GM12878 (cell line): Measurements from ENCODE around the gene WIPF1. TPM values are rescaled to one million over a fixed set of nuclear protein-coding genes. Genes with fewer than 3 reads are reported as not detected.

Experiments used
- ATAC-seq: fragments of 200-7000 bp; cut with Tn5 transposase; 3 replicates; pipeline ENCODE4 v1.9.1; 2020; ENCODE audit warnings: mild to moderate bottlenecking, moderate library complexity
- BruUV-seq: library from RNA; stranded (reverse); fragments of 400-500 nt; replicated peaks from 2 replicates; lab custom pipeline; 2021; lab: Mats Ljungman, UMichigan
- CTCF ChIA-PET: fragments of 300-600 bp; sonication (Branson Sonifier 250); formaldehyde crosslinking; extraction: SDS; loops from one replicate; lab custom pipeline; 2021; ENCODE audit warnings: inconsistent platforms; lab: Yijun Ruan, JAX
- POLR2A ChIA-PET: fragments of 350-600 bp; formaldehyde crosslinking; extraction: SDS; loops from one replicate; lab custom pipeline; 2021; ENCODE audit warnings: inconsistent platforms; lab: Charles Lee
- RAD21 ChIA-PET: fragments of 300-600 bp; sonication (Branson Sonifier 250); formaldehyde crosslinking; loops from one replicate; lab custom pipeline; 2023; ENCODE audit warnings: antibody characterized with exemption; ENCODE audit not compliant: unreplicated experiment; lab: Charles Lee
- SMC1A ChIA-PET: fragments of 300-600 bp; sonication (Branson Sonifier 250); formaldehyde crosslinking; loops from one replicate; lab custom pipeline; 2023; ENCODE audit not compliant: unreplicated experiment, uncharacterized antibody; lab: Charles Lee
- DNase-seq: peaks from one replicate; pipeline ENCODE4 v3.0.0-alpha.2; 2011; ENCODE audit warnings: low read depth, low spot score
- FAIRE-seq: peaks from 3 replicates; lab custom pipeline; 2011; peaks lifted over from hg19 to GRCh38; lab: Jason Lieb, UNC
- H2AFZ ChIP-seq: 2 replicates; pipeline ENCODE4 v1.6.0; 2011; ENCODE audit warnings: low read depth, low read length, control low read depth; ENCODE audit not compliant: control insufficient read depth
- H3K27ac ChIP-seq: 2 replicates; pipeline ENCODE4 v1.5.1; 2011; ENCODE audit warnings: control low read depth; ENCODE audit not compliant: control insufficient read depth, insufficient read depth
- H3K27me3 ChIP-seq, 2 experiments: replicated peaks in 1 of 2; 2 replicates each; pipeline versions ENCODE4 v1.6.0 to v1.6.1; 2011; ENCODE audit warnings: low read length in 1 of 2; ENCODE audit not compliant: control insufficient read depth in 2 of 2, insufficient read depth in 2 of 2
- H3K36me3 ChIP-seq, 2 experiments: 2 replicates each; pipeline ENCODE4 v1.5.1; 2011; ENCODE audit warnings: low read length in 1 of 2; ENCODE audit not compliant: control insufficient read depth in 2 of 2, insufficient read depth in 2 of 2
- H3K4me1 ChIP-seq: 2 replicates; pipeline ENCODE4 v1.6.1; 2011; ENCODE audit warnings: mild to moderate bottlenecking, low read length, moderate library complexity, mixed read lengths; ENCODE audit not compliant: control insufficient read depth, insufficient read depth
- H3K4me2 ChIP-seq: 2 replicates; pipeline ENCODE4 v1.6.0; 2011; ENCODE audit warnings: control low read depth; ENCODE audit not compliant: control insufficient read depth, insufficient read depth
- H3K4me3 ChIP-seq: fragments of 200-600 bp; sonication (generic); 2 replicates; pipeline ENCODE4 v1.5.1; 2016
- H3K79me2 ChIP-seq: 2 replicates; pipeline ENCODE4 v1.6.0; 2011; ENCODE audit warnings: low read length; ENCODE audit not compliant: control insufficient read depth, insufficient read depth
- H3K9ac ChIP-seq: 2 replicates; pipeline ENCODE4 v1.8.0; 2011; ENCODE audit warnings: low read length, control low read depth, mixed read lengths; ENCODE audit not compliant: control insufficient read depth, insufficient read depth
- H3K9me3 ChIP-seq: replicated peaks from 3 replicates; pipeline ENCODE4 v1.5.1; 2011; ENCODE audit warnings: mild to moderate bottlenecking, low read length; ENCODE audit not compliant: control insufficient read depth, insufficient read depth
- H4K20me1 ChIP-seq: 2 replicates; pipeline ENCODE4 v1.6.0; 2011; ENCODE audit not compliant: control insufficient read depth, insufficient read depth
- ATF7 ChIP-seq: fragments of 450-650 bp; IDR thresholded peaks from 2 replicates; pipeline ENCODE4 v1.6.1; 2016; ENCODE audit warnings: low read depth, mild to moderate bottlenecking
- FOXK2 ChIP-seq: fragments of 450-650 bp; IDR thresholded peaks from 2 replicates; pipeline ENCODE4 v1.6.1; 2017; ENCODE audit warnings: mild to moderate bottlenecking, moderate library complexity
- GATAD2B ChIP-seq: fragments of 450-650 bp; conservative IDR thresholded peaks from 2 replicates; pipeline ENCODE4 v1.6.1; 2017; ENCODE audit warnings: low read depth, mild to moderate bottlenecking, moderate library complexity
- JUND ChIP-seq: IDR thresholded peaks from 2 replicates; pipeline ENCODE4 v1.6.1; 2012; ENCODE audit warnings: low read depth, mild to moderate bottlenecking, low read length, improper control_type of control experiment, moderate library complexity
- KAT2A ChIP-seq: conservative IDR thresholded peaks from 2 replicates; pipeline ENCODE4 v1.6.1; 2011; ENCODE audit warnings: low read depth, low read length; ENCODE audit not compliant: control insufficient read depth
- POLR2AphosphoS5 ChIP-seq: IDR thresholded peaks from 2 replicates; pipeline ENCODE4 v1.6.1; 2011; ENCODE audit warnings: mild to moderate bottlenecking, low read length, inconsistent platforms
- ZNF24 ChIP-seq: fragments of 450-650 bp; IDR thresholded peaks from 2 replicates; pipeline ENCODE4 v1.6.1; 2017; ENCODE audit warnings: antibody characterized with exemption, mild to moderate bottlenecking
- WGBS: methylation state at CpG from one replicate; pipeline ENCODE4 v1.1.6; 2016; ENCODE audit warnings: low lambda C conversion rate; ENCODE audit not compliant: insufficient replicate concordance, insufficient coverage; ENCODE audit errors: missing lambda C conversion rate; 5-methylcytosine and 5-hydroxymethylcytosine counted together
- in situ Hi-C: fragments of 300-500 bp; cut with MboI; formaldehyde crosslinking; loops from 9 replicates; pipeline ENCODE4 v1.14.3; 2018; ENCODE audit warnings: mixed read lengths
- intact Hi-C: fragments of 100-400 bp; cut with micrococcal nuclease; formaldehyde crosslinking; loops from one replicate; pipeline ENCODE4 v1.14.2; 2022; ENCODE audit not compliant: unreplicated experiment
- polyA plus RNA-seq, 11 experiments: library from polyadenylated mRNA; depleted of rRNA in 4 of 11; unstranded in 6 of 11; stranded (reverse) in 5 of 11; fragments of >200 nt; fragmentation: Nextera tagmentation in 4 of 11; fragmentation: Illumina TruSeq in 1 of 11; extraction: Ambion mirVana in 4 of 11; extraction: Trizol in 1 of 11; gene quantifications; 1 replicate in 1 of 11; 2 replicates in 10 of 11; pipeline versions ENCODE4 v1.2.1 to v1.2.3, GENCODE V29; 2011 to 2016; ENCODE audit warnings: inconsistent platforms in 2 of 11, missing spikeins in 2 of 11, low read depth in 1 of 11
- total RNA-seq, 4 experiments: library from RNA; depleted of rRNA in 3 of 4; stranded (reverse); fragments of >200 nt in 3 of 4; fragmentation: Illumina TruSeq in 1 of 4; extraction: Trizol in 1 of 4; gene quantifications; 2 replicates each; pipeline versions ENCODE4 v1.2.1 to v1.2.3, GENCODE V29; 2013 to 2021
- TF ChIP-seq, protein P1 (sequence below): fragments of 450-650 bp; IDR thresholded peaks from 2 replicates; pipeline ENCODE4 v1.6.1; 2016; ENCODE audit warnings: mild to moderate bottlenecking
- TF ChIP-seq, protein P2 (sequence below): fragments of 450-650 bp; IDR thresholded peaks from 2 replicates; pipeline ENCODE4 v1.6.1; 2016; ENCODE audit warnings: mild to moderate bottlenecking, moderate library complexity, borderline replicate concordance
- TF ChIP-seq, protein P3 (sequence below), 3 experiments: IDR thresholded peaks in 2 of 3; conservative IDR thresholded peaks in 1 of 3; 2 replicates each; pipeline ENCODE4 v1.5.1; 2011; ENCODE audit warnings: low read depth in 3 of 3, low read length in 3 of 3, mild to moderate bottlenecking in 3 of 3, control low read depth in 2 of 3, moderate library complexity in 2 of 3, inconsistent platforms in 1 of 3, mixed read lengths in 1 of 3; ENCODE audit not compliant: control insufficient read depth in 2 of 3, insufficient read depth in 1 of 3; ENCODE audit errors: extremely low read depth in 1 of 3

The WIPF1 gene
- total and polyA plus RNA-seq, 10 of the 15 experiments (the other 5 are each of a cell fraction or from before 2014, with no cell fraction given) = 23.1 to 188 (median 68.9) TPM

DNA sequence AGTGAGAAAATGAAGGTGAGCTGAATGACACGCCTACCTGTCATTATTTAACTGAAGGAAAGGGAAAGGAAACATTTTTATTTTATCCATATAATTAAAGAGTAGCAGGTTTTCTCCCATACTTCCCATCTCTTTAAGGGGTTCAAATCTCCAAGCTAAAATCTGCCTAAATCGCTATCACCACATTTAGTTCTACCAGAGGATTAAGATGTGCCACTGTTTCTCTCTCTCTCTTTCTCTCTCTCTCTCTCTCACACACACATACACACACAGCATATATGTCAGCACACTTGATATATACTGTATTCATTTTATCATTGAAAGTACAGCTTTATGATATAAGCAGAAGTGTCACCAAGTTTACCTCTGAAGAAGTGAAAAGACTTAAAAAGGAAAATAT lies 3.1 kb downstream of the WIPF1 start (continued):
- TF ChIP-seq, protein P1, sequence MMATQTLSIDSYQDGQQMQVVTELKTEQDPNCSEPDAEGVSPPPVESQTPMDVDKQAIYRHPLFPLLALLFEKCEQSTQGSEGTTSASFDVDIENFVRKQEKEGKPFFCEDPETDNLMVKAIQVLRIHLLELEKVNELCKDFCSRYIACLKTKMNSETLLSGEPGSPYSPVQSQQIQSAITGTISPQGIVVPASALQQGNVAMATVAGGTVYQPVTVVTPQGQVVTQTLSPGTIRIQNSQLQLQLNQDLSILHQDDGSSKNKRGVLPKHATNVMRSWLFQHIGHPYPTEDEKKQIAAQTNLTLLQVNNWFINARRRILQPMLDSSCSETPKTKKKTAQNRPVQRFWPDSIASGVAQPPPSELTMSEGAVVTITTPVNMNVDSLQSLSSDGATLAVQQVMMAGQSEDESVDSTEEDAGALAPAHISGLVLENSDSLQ = 0 out of 2 replicates have a peak, but pooled peaks have one; percentile 9

DNA sequence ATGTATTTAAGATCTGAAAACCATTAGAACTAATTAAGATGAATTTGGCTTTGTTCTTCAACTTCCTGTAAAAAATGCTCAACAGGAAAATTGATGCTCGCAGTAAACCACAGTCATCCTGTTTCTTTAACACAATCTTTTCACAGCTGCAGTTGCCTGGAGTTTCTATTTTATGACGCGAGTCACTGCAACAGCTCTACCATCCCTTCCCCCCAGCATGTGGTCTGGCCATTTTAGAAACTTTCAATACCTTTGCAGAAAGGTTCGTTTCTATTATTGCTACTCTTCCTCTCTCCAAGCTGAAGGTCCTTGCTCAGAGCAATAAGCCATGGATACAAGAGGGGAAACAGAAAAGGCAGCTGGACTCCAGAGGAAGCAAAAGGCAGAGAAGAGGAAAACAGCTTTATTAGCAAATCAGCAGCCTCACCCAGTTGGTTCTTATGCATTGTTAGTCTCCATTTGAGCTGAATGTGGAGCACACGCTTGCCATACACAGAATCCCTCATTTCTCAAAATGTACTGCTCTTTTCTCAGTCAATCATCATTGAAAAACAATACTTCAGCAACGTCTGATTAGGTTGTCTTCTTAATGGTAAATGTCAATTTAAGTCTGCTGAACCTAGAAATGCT lies 3.9 kb downstream of the WIPF1 start:
- peak; percentile 90 for DNase-seq
- RAD21 ChIA-PET = interaction anchor here (0.8 to 19.4 kb wide), 9 partner anchors 14 to 130 kb away, joined by 3 to 294 read pairs (median 15); partner anchors contain the start of gene GPR155
- FAIRE-seq = peak; percentile 85
- TF ChIP-seq ZNF24 (peak; percentile 40; the same call in 1 of the 2 replicates), ATF7 (peak; percentile 90), KAT2A (no peak), FOXK2 (no peak), JUND (no peak), POLR2AphosphoS5 (peak; percentile 97), GATAD2B (0 out of 2 replicates have a peak, but pooled peaks have one; percentile 53)
- TF ChIP-seq, protein P2, sequence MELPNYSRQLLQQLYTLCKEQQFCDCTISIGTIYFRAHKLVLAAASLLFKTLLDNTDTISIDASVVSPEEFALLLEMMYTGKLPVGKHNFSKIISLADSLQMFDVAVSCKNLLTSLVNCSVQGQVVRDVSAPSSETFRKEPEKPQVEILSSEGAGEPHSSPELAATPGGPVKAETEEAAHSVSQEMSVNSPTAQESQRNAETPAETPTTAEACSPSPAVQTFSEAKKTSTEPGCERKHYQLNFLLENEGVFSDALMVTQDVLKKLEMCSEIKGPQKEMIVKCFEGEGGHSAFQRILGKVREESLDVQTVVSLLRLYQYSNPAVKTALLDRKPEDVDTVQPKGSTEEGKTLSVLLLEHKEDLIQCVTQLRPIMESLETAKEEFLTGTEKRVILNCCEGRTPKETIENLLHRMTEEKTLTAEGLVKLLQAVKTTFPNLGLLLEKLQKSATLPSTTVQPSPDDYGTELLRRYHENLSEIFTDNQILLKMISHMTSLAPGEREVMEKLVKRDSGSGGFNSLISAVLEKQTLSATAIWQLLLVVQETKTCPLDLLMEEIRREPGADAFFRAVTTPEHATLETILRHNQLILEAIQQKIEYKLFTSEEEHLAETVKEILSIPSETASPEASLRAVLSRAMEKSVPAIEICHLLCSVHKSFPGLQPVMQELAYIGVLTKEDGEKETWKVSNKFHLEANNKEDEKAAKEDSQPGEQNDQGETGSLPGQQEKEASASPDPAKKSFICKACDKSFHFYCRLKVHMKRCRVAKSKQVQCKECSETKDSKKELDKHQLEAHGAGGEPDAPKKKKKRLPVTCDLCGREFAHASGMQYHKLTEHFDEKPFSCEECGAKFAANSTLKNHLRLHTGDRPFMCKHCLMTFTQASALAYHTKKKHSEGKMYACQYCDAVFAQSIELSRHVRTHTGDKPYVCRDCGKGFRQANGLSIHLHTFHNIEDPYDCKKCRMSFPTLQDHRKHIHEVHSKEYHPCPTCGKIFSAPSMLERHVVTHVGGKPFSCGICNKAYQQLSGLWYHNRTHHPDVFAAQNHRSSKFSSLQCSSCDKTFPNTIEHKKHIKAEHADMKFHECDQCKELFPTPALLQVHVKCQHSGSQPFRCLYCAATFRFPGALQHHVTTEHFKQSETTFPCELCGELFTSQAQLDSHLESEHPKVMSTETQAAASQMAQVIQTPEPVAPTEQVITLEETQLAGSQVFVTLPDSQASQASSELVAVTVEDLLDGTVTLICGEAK = peak; percentile 28; the same call in 1 of the 2 replicates
- TF ChIP-seq, protein P3, sequence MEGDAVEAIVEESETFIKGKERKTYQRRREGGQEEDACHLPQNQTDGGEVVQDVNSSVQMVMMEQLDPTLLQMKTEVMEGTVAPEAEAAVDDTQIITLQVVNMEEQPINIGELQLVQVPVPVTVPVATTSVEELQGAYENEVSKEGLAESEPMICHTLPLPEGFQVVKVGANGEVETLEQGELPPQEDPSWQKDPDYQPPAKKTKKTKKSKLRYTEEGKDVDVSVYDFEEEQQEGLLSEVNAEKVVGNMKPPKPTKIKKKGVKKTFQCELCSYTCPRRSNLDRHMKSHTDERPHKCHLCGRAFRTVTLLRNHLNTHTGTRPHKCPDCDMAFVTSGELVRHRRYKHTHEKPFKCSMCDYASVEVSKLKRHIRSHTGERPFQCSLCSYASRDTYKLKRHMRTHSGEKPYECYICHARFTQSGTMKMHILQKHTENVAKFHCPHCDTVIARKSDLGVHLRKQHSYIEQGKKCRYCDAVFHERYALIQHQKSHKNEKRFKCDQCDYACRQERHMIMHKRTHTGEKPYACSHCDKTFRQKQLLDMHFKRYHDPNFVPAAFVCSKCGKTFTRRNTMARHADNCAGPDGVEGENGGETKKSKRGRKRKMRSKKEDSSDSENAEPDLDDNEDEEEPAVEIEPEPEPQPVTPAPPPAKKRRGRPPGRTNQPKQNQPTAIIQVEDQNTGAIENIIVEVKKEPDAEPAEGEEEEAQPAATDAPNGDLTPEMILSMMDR (IDR thresholded peaks at IDR 0.05 in 2 of 3, conservative IDR thresholded peaks at IDR 0.05 in 1 of 3; ENCODE audit: control insufficient read depth in 2 of 3, extremely low read depth in 1 of 3, insufficient read depth in 1 of 3, low read depth in 3 of 3, low read length in 3 of 3) = no peak

More for the DNA sequence above, 3.9 kb downstream of the WIPF1 start:
- ChIA-PET POLR2A (interaction anchor here (0.7 to 11.7 kb wide), 9 partner anchors 10 to 345 kb away, joined by 3 to 246 read pairs (median 10); partner anchors contain the start of gene GPR155), CTCF (interaction anchor here (0.9 to 31.2 kb wide), 13 partner anchors 10 to 130 kb away, joined by 3 to 534 read pairs (median 6); partner anchors contain the start of gene GPR155), SMC1A (interaction anchor here (0.7 to 31.8 kb wide), 11 partner anchors 12 to 104 kb away, joined by 3 to 537 read pairs (median 19); partner anchors contain the start of gene WIPF1)
- Histone ChIP-seq H3K27ac (peak overlapping the region; percentile 95), H2AFZ (no peak overlapping the region), H3K27me3 (no peaks in the 10 kb centered on the region), H3K79me2 (peaks cover 99% of the 10 kb centered on the region), H3K36me3 (peaks cover 4 to 6% of the 10 kb centered on the region in 2 experiments), H3K4me1 (peaks cover 20% of the 10 kb centered on the region), H4K20me1 (no peaks in the 10 kb centered on the region), H3K4me3 (peak overlapping the region; percentile 58), H3K4me2 (peak overlapping the region; percentile 87), H3K9me3 (no peaks in the 10 kb centered on the region), H3K9ac (peak overlapping the region; percentile 90)
- in situ Hi-C loops (loop anchor here (25.0 kb wide), 1 partner anchor 94 kb away; no protein-coding TSS in a partner anchor), intact Hi-C loops (loop anchor here (10.0 kb wide), 1 partner anchor 629 kb away; the partner anchor contains the start of gene SP3)
- TSS peak; percentile 0 for BruUV-seq
- peak; percentile 65 for ATAC-seq
- WGBS = 0% methylated on average over 6 of the region's 6 CpGs
